ENCODE measurements around the gene NCMAP.

DNA sequence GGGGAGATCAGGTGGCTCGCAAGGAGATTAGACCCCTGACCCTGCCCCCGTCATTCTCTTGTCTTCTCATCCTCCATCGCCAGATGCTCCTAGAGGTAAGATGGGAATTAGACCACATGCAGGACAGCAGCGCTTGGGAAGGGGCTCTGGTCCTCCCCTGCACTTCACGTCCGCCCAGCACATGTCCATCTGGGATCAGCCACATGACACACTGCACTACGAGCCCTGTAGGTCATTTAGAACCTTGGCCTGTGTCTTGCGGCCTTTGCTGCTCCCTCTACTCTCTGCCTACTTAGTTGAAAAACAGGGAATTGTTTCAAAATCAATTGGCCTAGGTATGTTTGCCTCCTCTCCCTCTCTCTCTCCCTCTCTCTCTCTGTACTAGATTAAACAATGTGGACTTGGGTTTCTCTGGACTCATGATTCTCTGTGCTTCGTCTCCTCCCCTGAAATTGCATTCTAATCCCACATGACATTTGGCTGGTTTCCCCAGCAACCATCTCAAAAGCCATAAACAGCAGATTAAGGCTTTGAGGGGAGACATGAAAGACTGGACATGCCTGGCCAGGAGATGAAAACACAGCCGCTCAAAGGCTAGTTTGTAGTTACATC lies 3.8 kb upstream of the NCMAP start:
- TF ChIP-seq, protein P1, sequence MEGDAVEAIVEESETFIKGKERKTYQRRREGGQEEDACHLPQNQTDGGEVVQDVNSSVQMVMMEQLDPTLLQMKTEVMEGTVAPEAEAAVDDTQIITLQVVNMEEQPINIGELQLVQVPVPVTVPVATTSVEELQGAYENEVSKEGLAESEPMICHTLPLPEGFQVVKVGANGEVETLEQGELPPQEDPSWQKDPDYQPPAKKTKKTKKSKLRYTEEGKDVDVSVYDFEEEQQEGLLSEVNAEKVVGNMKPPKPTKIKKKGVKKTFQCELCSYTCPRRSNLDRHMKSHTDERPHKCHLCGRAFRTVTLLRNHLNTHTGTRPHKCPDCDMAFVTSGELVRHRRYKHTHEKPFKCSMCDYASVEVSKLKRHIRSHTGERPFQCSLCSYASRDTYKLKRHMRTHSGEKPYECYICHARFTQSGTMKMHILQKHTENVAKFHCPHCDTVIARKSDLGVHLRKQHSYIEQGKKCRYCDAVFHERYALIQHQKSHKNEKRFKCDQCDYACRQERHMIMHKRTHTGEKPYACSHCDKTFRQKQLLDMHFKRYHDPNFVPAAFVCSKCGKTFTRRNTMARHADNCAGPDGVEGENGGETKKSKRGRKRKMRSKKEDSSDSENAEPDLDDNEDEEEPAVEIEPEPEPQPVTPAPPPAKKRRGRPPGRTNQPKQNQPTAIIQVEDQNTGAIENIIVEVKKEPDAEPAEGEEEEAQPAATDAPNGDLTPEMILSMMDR (IDR thresholded peaks at IDR 0.05), result no peak
- TF ChIP-seq ZFX (IDR thresholded peaks at IDR 0.05; ENCODE audit: borderline replicate concordance), result no peak
